ENCODE data around the gene CST4. TPM values are rescaled to one million over a fixed set of nuclear protein-coding genes. Genes with fewer than 3 reads are reported as not detected.
"Not testable (repeated sequence)": the region's sequence is repeated elsewhere in the genome, so short reads cannot be mapped to it uniquely, and the experiment has no call there.

CST4 gene, protein sequence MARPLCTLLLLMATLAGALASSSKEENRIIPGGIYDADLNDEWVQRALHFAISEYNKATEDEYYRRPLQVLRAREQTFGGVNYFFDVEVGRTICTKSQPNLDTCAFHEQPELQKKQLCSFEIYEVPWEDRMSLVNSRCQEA
- total RNA-seq: not detected
- polyA plus RNA-seq (ENCODE audit: insufficient read depth, low read depth, low replicate concordance): not detected
- long read RNA-seq, donor 1: 0 reads
- long read RNA-seq, donor 2: 0 reads
- long read RNA-seq, donor 3: 0 reads
- long read RNA-seq, donor 4: 0 reads
- long read RNA-seq, donor 5: 0 reads
- long read RNA-seq, donor 6: 0 reads
- long read RNA-seq, donor 7: 0 reads
- long read RNA-seq, donor 8: 0 reads
- long read RNA-seq, donor 9: 0 reads
- long read RNA-seq, donor 10: 0 reads

DNA sequence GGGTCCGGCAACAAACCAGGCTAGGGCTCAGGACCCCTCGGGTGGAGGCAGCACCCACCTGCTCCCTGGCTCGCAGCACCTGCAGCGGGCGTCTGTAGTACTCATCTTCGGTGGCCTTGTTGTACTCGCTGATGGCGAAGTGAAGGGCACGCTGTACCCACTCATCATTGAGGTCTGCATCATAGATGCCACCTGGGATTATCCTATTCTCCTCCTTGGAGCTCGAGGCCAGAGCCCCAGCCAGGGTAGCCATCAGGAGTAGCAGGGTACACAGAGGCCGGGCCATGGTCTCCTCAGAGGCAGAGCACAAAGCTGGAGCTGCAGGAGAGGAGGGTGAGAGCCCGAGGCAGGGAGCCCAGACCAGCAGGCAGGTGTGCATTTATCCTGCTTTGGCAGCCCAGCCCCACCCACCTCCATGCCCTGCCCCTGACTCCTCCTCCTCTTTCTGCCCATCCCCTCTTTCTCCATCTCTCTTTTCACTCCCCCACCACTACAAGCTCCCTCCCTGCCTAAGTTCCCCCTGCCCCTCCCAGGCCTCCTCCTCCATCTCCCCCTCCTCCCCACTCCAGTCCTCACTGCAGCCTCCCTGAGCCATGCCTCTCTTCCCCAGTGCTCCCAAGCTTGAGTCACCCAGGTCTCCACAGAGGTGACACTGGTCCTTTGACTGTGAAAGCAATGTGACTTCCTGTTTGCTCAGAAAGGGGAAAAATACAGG is at the start of gene CST4:
Gene CST4, minus strand, starts transcription at position 355 of the 715 bp plus-strand sequence. Its CDS starts 69 bp downstream, at position 286.
- H3K9me3 ChIP-seq (ENCODE audit: control insufficient read depth in 2 of 3, insufficient read depth in 1 of 3, low read length in 3 of 3); H3K4me3 ChIP-seq (ENCODE audit: low read length in 3 of 3); H3K4me1 ChIP-seq (ENCODE audit: control insufficient read depth in 2 of 3, insufficient read depth in 2 of 3, low read depth in 1 of 3, low read length in 3 of 3); H3K27me3 ChIP-seq (ENCODE audit: control insufficient read depth, insufficient read depth, low read length); FAIRE-seq; intact Hi-C loops (cut with DNase I); H3K36me3 ChIP-seq (ENCODE audit: control insufficient read depth in 2 of 3, insufficient read depth in 3 of 3, low read length in 3 of 3); DNase-seq; H3K27ac ChIP-seq (ENCODE audit: low read depth in 2 of 2, low read length in 2 of 2); H3K9ac ChIP-seq (ENCODE audit: low read length in 3 of 3): not testable (repeated sequence)

DNA sequence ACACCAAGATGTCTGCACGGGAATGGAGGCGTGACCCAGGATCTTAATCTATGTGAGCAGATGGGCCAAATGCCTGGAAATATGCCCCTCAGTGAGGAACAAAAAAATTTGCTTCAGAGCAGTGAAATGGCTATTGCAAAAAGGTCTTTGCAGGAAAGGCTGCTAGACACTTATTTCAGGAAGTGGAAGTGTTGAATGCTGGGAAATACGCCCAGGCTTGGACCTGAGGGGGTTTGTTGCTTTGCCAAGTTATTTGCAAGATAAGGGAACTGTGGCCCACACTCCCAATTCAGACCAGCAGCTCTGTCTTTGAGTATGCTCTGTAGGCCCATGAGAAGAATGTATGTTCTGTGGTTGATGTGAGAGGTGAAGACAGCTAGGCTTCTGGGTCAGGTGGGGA is 46.6 kb upstream of the CST4 start:
- H3K4me1 ChIP-seq (ENCODE audit: control insufficient read depth in 2 of 3, insufficient read depth in 2 of 3, low read depth in 1 of 3, low read length in 3 of 3); H3K27ac ChIP-seq (ENCODE audit: low read depth in 2 of 2, low read length in 2 of 2); DNase-seq: not testable (repeated sequence)

DNA sequence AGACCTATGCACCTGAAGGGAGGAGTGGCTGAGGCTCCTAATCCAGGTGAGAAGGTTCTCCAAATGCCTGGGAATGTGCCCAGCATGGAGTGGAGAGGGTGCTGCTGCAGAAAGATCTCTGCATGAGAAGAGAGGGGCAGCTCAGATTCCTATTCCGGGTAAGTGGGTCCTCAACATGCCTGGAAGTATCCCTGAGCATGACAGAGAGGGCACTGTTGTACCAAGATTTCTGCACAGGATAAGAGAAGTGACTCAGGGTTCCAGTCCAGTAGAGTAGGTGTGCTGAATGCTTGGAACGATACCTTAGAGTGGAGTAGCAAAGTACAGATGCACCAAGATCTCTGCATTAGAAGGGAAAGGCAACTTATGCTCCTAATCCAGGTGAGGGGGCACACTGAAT is 46.1 kb upstream of the CST4 start:
- not testable (repeated sequence) for H3K9ac ChIP-seq (ENCODE audit: low read length in 3 of 3); FAIRE-seq

More for the DNA sequence above, 46.6 kb upstream of the CST4 start:
- H3K9ac ChIP-seq (ENCODE audit: low read length in 3 of 3); FAIRE-seq; intact Hi-C loops (cut with DNase I); H3K9me3 ChIP-seq (ENCODE audit: control insufficient read depth in 2 of 3, insufficient read depth in 1 of 3, low read length in 3 of 3); H3K27me3 ChIP-seq (ENCODE audit: control insufficient read depth, insufficient read depth, low read length); H3K36me3 ChIP-seq (ENCODE audit: control insufficient read depth in 2 of 3, insufficient read depth in 3 of 3, low read length in 3 of 3); H3K4me3 ChIP-seq (ENCODE audit: low read length in 3 of 3): not testable (repeated sequence)

DNA sequence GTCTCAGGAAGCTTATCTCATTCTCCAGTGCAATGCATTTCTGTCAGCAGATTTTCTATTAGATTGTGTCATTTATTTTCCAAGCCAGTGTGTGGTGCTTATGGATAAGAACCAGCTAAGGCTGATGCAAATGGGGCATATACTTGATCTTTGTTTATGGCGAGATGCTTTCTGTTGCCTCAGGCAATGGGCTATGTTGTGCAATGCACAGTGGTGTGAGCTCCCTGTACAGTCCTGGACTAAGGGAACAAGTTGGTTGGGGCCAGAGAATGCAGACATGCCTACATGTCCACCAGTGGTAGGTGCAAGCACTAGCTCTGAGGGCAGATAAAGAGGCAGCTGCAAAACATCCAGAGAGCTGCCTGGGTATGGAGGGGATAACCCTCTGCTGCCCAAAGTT is 45.6 kb upstream of the CST4 start:
- H3K9me3 ChIP-seq (ENCODE audit: control insufficient read depth in 2 of 3, insufficient read depth in 1 of 3, low read length in 3 of 3); intact Hi-C loops (cut with DNase I); H3K4me1 ChIP-seq (ENCODE audit: control insufficient read depth in 2 of 3, insufficient read depth in 2 of 3, low read depth in 1 of 3, low read length in 3 of 3); DNase-seq; H3K4me3 ChIP-seq (ENCODE audit: low read length in 3 of 3); H3K9ac ChIP-seq (ENCODE audit: low read length in 3 of 3); FAIRE-seq; H3K27me3 ChIP-seq (ENCODE audit: control insufficient read depth, insufficient read depth, low read length); H3K36me3 ChIP-seq (ENCODE audit: control insufficient read depth in 2 of 3, insufficient read depth in 3 of 3, low read length in 3 of 3); H3K27ac ChIP-seq (ENCODE audit: low read depth in 2 of 2, low read length in 2 of 2): not testable (repeated sequence)

More for the DNA sequence above, 46.1 kb upstream of the CST4 start:
- DNase-seq; intact Hi-C loops (cut with DNase I); H3K36me3 ChIP-seq (ENCODE audit: control insufficient read depth in 2 of 3, insufficient read depth in 3 of 3, low read length in 3 of 3); H3K27ac ChIP-seq (ENCODE audit: low read depth in 2 of 2, low read length in 2 of 2); H3K9me3 ChIP-seq (ENCODE audit: control insufficient read depth in 2 of 3, insufficient read depth in 1 of 3, low read length in 3 of 3); H3K4me1 ChIP-seq (ENCODE audit: control insufficient read depth in 2 of 3, insufficient read depth in 2 of 3, low read depth in 1 of 3, low read length in 3 of 3); H3K27me3 ChIP-seq (ENCODE audit: control insufficient read depth, insufficient read depth, low read length); H3K4me3 ChIP-seq (ENCODE audit: low read length in 3 of 3): not testable (repeated sequence)

DNA sequence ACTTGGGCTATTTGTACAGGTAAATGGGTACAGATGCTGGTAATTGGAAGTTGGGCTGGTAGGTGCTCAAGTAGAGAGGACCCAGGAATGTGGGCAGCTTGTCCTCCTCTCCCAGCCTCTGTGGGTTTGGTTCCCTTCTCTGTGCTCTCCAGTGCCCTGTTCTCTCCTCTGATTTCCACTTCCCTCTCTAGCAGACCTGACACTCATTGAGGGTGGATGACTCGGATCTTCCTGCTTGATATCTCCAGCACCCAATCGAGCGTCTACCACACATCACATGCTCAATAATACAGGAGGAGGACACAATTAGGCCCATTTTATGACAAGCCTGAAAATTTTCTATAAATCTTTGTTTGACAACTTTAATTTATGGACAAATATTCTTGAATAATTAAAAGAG is 38.2 kb upstream of the CST4 start:
- no peak overlapping the region for H3K9ac ChIP-seq (ENCODE audit: low read length in 3 of 3)
- H3K27me3 ChIP-seq (ENCODE audit: control insufficient read depth, insufficient read depth, low read length): no peaks in the 10 kb centered on the region
- intact Hi-C loops (cut with DNase I): no loop called here
- no peaks in the 10 kb centered on the region for H3K9me3 ChIP-seq (ENCODE audit: control insufficient read depth in 2 of 3, insufficient read depth in 1 of 3, low read length in 3 of 3)
- no peak overlapping the region for H3K4me3 ChIP-seq (ENCODE audit: low read length in 3 of 3)
- FAIRE-seq (no peak), DNase-seq (no peak)
- H3K27ac ChIP-seq (ENCODE audit: low read depth in 2 of 2, low read length in 2 of 2): no peak overlapping the region
- no peaks in the 10 kb centered on the region for H3K36me3 ChIP-seq (ENCODE audit: control insufficient read depth in 2 of 3, insufficient read depth in 3 of 3, low read length in 3 of 3)
- TF ChIP-seq, protein P1, sequence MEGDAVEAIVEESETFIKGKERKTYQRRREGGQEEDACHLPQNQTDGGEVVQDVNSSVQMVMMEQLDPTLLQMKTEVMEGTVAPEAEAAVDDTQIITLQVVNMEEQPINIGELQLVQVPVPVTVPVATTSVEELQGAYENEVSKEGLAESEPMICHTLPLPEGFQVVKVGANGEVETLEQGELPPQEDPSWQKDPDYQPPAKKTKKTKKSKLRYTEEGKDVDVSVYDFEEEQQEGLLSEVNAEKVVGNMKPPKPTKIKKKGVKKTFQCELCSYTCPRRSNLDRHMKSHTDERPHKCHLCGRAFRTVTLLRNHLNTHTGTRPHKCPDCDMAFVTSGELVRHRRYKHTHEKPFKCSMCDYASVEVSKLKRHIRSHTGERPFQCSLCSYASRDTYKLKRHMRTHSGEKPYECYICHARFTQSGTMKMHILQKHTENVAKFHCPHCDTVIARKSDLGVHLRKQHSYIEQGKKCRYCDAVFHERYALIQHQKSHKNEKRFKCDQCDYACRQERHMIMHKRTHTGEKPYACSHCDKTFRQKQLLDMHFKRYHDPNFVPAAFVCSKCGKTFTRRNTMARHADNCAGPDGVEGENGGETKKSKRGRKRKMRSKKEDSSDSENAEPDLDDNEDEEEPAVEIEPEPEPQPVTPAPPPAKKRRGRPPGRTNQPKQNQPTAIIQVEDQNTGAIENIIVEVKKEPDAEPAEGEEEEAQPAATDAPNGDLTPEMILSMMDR (IDR thresholded peaks at IDR 0.05; ENCODE audit: borderline replicate concordance, extremely low read depth, insufficient read depth): no peak
- no peaks in the 10 kb centered on the region for H3K4me1 ChIP-seq (ENCODE audit: control insufficient read depth in 2 of 3, insufficient read depth in 2 of 3, low read depth in 1 of 3, low read length in 3 of 3)
